HEK293T (cell line): ENCODE measurements around the gene ACLY.

Experiments
- ARNT ChIP-seq: fragments of 450-650 bp; IDR thresholded peaks from 2 replicates; pipeline ENCODE4 v1.6.1; 2017; ENCODE audit warnings: mild to moderate bottlenecking
- CTBP1 ChIP-seq: fragments of 450-650 bp; IDR thresholded peaks from 2 replicates; pipeline ENCODE4 v1.6.1; 2016; ENCODE audit warnings: borderline replicate concordance
- TARDBP ChIP-seq: fragments of 450-650 bp; IDR thresholded peaks from 2 replicates; pipeline ENCODE4 v1.6.1; 2016
- ZNF384 ChIP-seq: fragments of 450-650 bp; IDR thresholded peaks from 2 replicates; pipeline ENCODE4 v1.6.1; 2016

- TF ChIP-seq CTBP1 (no peak), ZNF384 (no peak), ARNT (no peak), TARDBP (no peak)
These were observed 44.1 kb upstream of the ACLY start for GRCh38 chr17:41962768-41963434.
